Activated gamma-delta T cell treated with anti-CD3 and anti-CD28 coated beads, Interleukin-2, amount 50 U/mL, for 16 hours (primary cell): ENCODE results near the gene GPR61.

Experiments
- DNase-seq: peaks from one replicate; pipeline ENCODE4 v3.0.0-alpha.2; 2020; ENCODE audit warnings: low read depth

GPR61 gene

GRCh38 chr1:109539676-109540075 is at the start of gene GPR61:
GPR61 (plus strand) TSS chr1:109539872; CDS start chr1:109543023, 3,151 bp downstream.
- DNase-seq: no peak

- DNase-seq: peak; percentile 70
Measured at GRCh38 chr1:109490029-109490933, 49.4 kb upstream of the GPR61 start.

- no peak for DNase-seq
Measured at GRCh38 chr1:109490934-109491302, 48.8 kb upstream of the GPR61 start.

GRCh38 chr1:109491372-109491771 is 48.3 kb upstream of the GPR61 start:
- DNase-seq: no peak

- DNase-seq: no peak
Measured at GRCh38 chr1:109492779-109493178, 46.9 kb upstream of the GPR61 start.

- no peak for DNase-seq
Measured at GRCh38 chr1:109493227-109493626, 46.4 kb upstream of the GPR61 start.

- peak; percentile 84 for DNase-seq
Measured at GRCh38 chr1:109493805-109494539, 45.7 kb upstream of the GPR61 start, which contains the start of gene CYB561D1. CYB561D1 (plus strand) TSS chr1:109494094; CDS start chr1:109494140, 46 bp downstream.

- DNase-seq: no peak
Measured at GRCh38 chr1:109495738-109496137, 43.9 kb upstream of the GPR61 start.

GRCh38 chr1:109497449-109498160 is 42.1 kb upstream of the GPR61 start:
- no peak for DNase-seq

- no peak for DNase-seq
Measured at GRCh38 chr1:109498161-109498801, 41.4 kb upstream of the GPR61 start.

GRCh38 chr1:109499081-109499480 is 40.6 kb upstream of the GPR61 start:
- DNase-seq: no peak

GRCh38 chr1:109499661-109500536 is 39.8 kb upstream of the GPR61 start:
- DNase-seq: peak; percentile 34

GRCh38 chr1:109500941-109501381 is 38.7 kb upstream of the GPR61 start:
- DNase-seq: no peak

GRCh38 chr1:109501644-109502363 is 37.9 kb upstream of the GPR61 start:
- DNase-seq: no peak

GRCh38 chr1:109502364-109502851 is 37.3 kb upstream of the GPR61 start:
- no peak for DNase-seq

GRCh38 chr1:109503935-109504334 is 35.7 kb upstream of the GPR61 start:
- no peak for DNase-seq

GRCh38 chr1:109504974-109505373 is 34.7 kb upstream of the GPR61 start:
- DNase-seq: no peak

- DNase-seq: no peak
Measured at GRCh38 chr1:109508001-109508872, 31.4 kb upstream of the GPR61 start.

GRCh38 chr1:109508873-109509175 is 30.8 kb upstream of the GPR61 start:
- DNase-seq: no peak
